ENCODE results near the gene MUSTN1.

The MUSTN1 gene

DNA sequence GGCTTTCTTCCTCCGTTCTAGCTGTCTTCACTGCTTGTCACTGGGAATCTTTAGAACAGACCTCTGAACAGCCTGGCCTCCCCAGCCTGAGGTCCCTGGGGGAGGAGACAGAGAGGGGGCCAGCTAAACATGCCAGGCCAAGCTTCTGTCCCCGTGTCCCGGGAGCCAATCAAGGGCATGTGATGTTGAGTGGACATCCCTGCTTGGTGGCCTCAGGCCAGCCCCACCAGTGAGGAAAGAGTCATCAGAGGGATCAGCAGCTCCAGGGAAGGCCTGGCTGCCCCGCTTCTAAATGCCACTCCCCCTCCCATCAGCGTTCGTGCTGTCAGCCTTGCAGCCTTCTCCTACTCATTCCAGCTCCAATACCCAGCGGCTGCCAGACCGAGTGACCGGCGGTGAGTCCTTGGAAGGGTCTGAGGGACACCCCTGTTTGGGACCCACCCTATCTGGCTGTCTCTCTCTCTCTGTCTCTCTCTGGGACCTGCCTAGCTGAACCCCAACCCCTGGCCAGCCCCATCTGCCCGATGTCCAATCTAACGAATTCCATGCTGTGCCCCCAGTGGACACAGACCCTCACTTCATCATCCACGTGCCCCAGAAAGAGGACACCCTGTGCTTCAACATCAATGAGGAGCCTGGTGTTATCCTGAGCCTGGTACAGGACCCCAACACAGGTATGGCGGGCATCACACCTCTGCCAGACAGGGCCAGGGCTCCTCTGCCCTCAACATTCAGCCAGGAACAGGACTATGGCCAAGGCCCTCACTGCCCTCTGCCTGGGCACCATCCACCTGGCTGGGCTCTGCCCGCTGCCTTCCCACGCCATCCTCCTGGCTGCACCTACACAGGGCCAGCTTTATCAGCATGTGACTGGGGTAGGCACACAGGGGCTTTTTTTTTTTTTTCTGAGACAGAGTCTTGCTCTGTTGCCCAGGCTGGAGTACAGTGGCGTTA, 46.9 kb downstream of the MUSTN1 start:
- in situ Hi-C loops (cut with MboI; ENCODE audit: low sequenced_read_pairs), result no loop called here

DNA sequence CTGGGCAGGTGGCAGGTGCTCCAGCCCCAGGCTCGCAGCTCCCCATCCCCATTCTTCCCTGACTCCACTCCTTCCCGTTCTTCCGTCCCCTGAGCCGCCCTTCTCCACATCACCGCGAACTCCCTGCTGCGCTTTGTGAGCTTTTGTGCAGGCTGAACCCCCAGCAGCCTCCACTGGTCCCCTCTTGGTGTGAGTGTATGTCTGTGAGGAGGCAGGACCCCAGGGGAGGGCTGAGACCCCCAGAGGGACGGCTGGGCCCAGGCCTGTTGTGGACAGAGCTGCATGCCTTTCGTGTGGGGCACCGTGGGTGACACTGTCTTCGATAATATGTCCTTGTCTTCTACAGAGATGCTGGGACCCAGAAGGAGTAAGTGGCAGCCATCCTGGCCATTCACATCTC, 47.6 kb downstream of the MUSTN1 start:
- in situ Hi-C loops (cut with MboI; ENCODE audit: low sequenced_read_pairs), result no loop called here

DNA sequence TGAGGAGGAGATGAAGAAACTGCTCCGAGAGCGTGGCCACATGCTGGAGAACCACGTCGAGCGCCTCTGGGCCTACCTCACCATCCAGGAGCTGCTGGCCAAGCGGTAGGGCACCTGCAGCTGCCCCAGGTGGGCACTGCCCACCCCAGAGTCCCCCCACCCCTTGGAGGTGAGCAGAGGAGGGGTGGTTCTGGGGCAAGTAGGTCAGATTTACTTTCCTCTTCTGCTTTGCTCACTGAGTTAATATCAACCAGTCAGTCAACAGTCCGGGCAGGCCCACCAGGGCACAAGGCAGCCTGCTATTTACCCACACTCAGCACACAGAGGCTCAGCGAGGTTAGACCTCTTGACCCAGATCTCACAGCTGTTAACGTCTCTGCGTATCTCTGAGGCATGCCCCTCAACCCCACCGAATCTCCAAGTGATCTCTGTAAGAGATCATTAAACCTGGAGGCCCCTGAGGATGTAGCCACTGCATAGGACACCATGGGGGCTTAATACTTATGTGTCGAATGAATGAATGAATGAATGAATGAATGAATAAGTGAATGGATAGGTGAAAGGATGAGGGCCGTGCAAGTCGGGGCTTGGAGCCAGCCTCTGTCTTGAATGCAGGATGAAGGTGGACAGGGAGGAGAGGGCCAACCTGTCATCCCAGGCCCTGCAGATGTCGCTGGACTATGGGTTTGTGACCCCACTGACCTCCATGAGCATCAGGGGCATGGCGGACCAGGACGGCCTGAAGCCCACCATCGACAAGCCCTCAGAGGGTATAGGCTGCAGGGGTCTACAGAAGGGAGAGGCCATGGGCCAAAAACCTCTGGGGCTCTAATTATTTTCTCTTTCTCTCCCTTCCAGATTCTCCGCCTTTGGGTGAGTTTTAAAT, 48.2 kb downstream of the MUSTN1 start:
- in situ Hi-C loops (cut with MboI; ENCODE audit: low sequenced_read_pairs), result no loop called here

DNA sequence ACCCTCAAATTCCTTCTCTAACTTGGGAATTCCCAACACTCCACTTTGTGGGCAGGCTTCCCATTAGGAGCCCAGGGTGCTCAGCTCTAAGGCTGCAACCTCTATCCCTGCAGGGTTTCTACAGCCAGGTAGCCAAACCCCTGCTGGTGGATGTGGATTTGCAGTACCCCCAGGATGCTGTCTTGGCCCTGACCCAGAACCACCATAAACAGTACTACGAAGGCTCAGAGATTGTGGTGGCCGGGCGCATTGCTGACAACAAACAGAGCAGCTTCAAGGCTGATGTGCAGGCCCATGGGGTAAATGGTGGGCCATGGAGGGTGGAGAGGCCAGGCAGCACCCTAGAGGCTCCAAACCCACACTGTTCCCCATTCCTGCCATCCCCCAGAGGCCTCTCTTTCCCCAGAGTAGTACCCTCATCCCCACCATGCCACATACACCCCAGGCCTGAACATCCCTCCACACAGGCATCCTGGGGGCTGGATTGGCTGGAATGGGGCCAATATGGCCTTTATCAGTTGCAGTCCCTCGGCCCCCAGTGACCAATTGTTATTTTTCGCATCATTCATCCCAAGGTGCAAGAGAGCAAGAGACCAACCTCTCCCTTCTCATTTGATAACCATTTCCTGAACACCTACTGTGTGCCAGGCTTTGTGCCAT, 49.8 kb downstream of the MUSTN1 start:
- in situ Hi-C loops (cut with MboI; ENCODE audit: low sequenced_read_pairs), result no loop called here

DNA sequence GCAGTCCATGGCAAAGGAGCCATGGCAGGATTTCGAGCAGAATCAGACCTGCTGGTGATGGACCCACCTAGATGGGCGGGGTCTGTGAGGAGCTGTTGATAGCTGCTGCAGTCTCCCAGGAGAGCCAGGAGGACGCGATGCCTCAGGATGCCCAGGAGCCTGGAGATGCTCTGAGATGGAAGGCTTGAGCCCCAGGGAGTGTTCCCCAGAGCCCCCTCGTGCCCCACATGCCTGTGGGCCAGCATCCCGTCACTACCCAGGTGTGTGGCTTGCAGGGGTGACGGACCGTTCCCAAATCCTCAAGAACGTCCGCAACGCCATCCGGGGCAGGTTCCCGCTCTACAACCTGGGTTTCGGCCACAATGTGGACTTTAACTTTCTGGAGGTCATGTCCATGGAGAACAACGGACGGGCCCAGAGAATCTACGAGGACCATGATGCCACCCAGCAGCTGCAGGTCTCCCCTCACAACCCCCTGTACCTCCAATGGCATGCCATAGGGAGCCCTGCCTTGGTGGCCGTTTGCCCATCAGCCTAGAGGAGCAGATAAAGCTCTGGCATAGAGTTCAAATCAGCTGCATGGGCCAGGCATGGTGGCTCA, 50.7 kb downstream of the MUSTN1 start:
- in situ Hi-C loops (cut with MboI; ENCODE audit: low sequenced_read_pairs), result no loop called here

DNA sequence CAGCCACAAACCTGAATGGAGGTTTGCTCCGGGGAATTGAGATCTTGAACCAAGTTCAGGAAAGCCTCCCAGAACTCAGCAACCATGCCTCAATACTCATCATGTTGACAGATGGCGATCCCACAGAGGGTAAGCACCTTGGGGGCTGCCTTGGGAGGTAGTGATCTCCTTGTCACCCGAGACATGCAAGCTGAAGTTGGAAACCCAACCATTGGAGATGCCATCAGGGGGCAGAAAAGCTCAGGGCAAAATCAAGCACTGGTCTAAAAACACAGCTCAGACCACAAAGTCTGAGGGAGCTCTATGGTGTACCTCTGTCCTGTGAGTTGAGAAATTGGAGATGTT, 51.6 kb downstream of the MUSTN1 start:
- in situ Hi-C loops (cut with MboI; ENCODE audit: low sequenced_read_pairs), result no loop called here
